HG03139 (cell line): ENCODE results near the gene VSIG8.

Experiments used
- ATAC-seq: cut with Tn5 transposase; IDR thresholded peaks from one replicate; pipeline ENCODE4 v1.9.1; 2021; ENCODE audit not compliant: unreplicated experiment

VSIG8 gene

GRCh38 chr1:159831412-159832141, 30.9 kb downstream of the VSIG8 start:
- no peak for ATAC-seq

- ATAC-seq: no peak
Measured at GRCh38 chr1:159830722-159831121, 31.7 kb downstream of the VSIG8 start.

GRCh38 chr1:159829822-159830465, 32.5 kb downstream of the VSIG8 start:
- no peak for ATAC-seq

GRCh38 chr1:159829273-159829634, 33.2 kb downstream of the VSIG8 start:
- ATAC-seq: peak; percentile 69

GRCh38 chr1:159828581-159829272, 33.7 kb downstream of the VSIG8 start:
- ATAC-seq: no peak

GRCh38 chr1:159828176-159828575, 34.3 kb downstream of the VSIG8 start:
- no peak for ATAC-seq

- ATAC-seq: no peak
Measured at GRCh38 chr1:159827549-159827948, 34.9 kb downstream of the VSIG8 start.

- no peak for ATAC-seq
Measured at GRCh38 chr1:159827102-159827490, 35.4 kb downstream of the VSIG8 start.

GRCh38 chr1:159826441-159827101, 35.9 kb downstream of the VSIG8 start, which contains the start of gene SLAMF8:
Gene SLAMF8 (plus strand): TSS chr1:159826873. CDS start chr1:159826899, 26 bp downstream.
- no peak for ATAC-seq

GRCh38 chr1:159825564-159825963, 36.9 kb downstream of the VSIG8 start:
- ATAC-seq: no peak

- no peak for ATAC-seq
Measured at GRCh38 chr1:159823406-159823805, 39.1 kb downstream of the VSIG8 start.

GRCh38 chr1:159821171-159821867, 41.1 kb downstream of the VSIG8 start:
- no peak for ATAC-seq

- no peak for ATAC-seq
Measured at GRCh38 chr1:159817276-159818041, 45.0 kb downstream of the VSIG8 start.

- no peak for ATAC-seq
Measured at GRCh38 chr1:159815926-159816325, 46.5 kb downstream of the VSIG8 start.

- ATAC-seq: no peak
Measured at GRCh38 chr1:159804924-159805323, 57.5 kb downstream of the VSIG8 start.
